Measurements from ENCODE around the gene RASGRF2. TPM values are rescaled to one million over a fixed set of nuclear protein-coding genes. Genes with fewer than 3 reads are reported as not detected.

The RASGRF2 gene
- total and polyA plus RNA-seq, 9 of the 15 experiments (the other 6 are each of a cell fraction or from before 2014, with no cell fraction given) = 0.01 to 0.22 (median 0.08) TPM; not detected in 2

DNA sequence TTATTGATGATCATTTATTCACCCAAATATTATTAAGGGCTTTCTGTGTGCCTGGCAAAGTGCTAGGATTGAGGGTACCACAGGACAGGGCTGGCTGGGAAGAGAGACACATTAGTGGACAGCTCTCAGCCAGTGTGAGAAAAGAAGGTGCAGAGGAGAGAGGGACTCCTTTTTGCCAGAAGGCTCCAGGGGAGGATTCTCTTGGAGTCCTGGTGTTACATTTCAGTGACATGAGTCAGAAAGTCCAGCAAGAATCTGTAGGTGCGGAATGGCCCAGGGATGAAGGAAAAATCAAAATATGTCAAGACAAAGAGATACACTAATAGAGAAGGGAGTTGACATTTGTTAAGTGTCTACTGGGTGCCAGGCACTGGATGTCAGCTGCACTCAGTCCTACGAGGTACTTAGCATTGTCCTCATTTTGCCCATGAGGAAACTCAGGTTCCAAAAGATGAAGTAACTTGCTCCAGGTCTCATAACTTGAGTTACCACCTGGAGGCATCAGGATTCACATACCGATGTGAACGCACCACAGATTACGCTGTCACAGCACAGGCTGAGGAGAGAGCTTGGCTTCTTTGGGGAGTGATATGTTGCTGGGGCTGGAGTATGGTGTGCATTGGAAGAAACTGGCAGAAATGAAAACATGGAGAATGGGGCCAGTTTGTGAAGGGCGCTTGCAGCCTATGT, 60.5 kb downstream of the RASGRF2 start:
- H3K27me3 ChIP-seq (ENCODE audit: control insufficient read depth in 2 of 2, insufficient read depth in 2 of 2, low read length in 2 of 2) = peaks cover 12 to 35% of the 10 kb centered on the region in 2 experiments
- H2AFZ ChIP-seq (ENCODE audit: low read depth, low read length) = no peak overlapping the region
- H3K4me3 ChIP-seq = no peak overlapping the region
- no peaks in the 10 kb centered on the region for H3K9me1 ChIP-seq (ENCODE audit: control insufficient read depth, insufficient read depth, low read length)
- H4K20me1 ChIP-seq (replicated peaks; ENCODE audit: control insufficient read depth, insufficient read depth, low read length) = no peaks in the 10 kb centered on the region
- no peak overlapping the region for H3K27ac ChIP-seq (ENCODE audit: extremely low read depth, low read depth, low read length)
- no peaks in the 10 kb centered on the region for H3K79me2 ChIP-seq (ENCODE audit: control insufficient read depth, insufficient read depth, low read length)
- TF ChIP-seq CREB1 (IDR thresholded peaks at IDR 0.05) = no peak
- TF ChIP-seq CREB1 (CRISPR knock-in tag; IDR thresholded peaks at IDR 0.05) = no peak
- TF ChIP-seq, protein P1, sequence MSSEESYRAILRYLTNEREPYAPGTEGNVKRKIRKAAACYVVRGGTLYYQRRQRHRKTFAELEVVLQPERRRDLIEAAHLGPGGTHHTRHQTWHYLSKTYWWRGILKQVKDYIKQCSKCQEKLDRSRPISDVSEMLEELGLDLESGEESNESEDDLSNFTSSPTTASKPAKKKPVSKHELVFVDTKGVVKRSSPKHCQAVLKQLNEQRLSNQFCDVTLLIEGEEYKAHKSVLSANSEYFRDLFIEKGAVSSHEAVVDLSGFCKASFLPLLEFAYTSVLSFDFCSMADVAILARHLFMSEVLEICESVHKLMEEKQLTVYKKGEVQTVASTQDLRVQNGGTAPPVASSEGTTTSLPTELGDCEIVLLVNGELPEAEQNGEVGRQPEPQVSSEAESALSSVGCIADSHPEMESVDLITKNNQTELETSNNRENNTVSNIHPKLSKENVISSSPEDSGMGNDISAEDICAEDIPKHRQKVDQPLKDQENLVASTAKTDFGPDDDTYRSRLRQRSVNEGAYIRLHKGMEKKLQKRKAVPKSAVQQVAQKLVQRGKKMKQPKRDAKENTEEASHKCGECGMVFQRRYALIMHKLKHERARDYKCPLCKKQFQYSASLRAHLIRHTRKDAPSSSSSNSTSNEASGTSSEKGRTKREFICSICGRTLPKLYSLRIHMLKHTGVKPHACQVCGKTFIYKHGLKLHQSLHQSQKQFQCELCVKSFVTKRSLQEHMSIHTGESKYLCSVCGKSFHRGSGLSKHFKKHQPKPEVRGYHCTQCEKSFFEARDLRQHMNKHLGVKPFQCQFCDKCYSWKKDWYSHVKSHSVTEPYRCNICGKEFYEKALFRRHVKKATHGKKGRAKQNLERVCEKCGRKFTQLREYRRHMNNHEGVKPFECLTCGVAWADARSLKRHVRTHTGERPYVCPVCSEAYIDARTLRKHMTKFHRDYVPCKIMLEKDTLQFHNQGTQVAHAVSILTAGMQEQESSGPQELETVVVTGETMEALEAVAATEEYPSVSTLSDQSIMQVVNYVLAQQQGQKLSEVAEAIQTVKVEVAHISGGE (CRISPR knock-in tag; IDR thresholded peaks at IDR 0.05) = no peak
- TF ChIP-seq CSDE1 (IDR thresholded peaks at IDR 0.05) = no peak
- no peak for TF ChIP-seq TCF3 (CRISPR knock-in tag; IDR thresholded peaks at IDR 0.05)
- TF ChIP-seq, protein P2, sequence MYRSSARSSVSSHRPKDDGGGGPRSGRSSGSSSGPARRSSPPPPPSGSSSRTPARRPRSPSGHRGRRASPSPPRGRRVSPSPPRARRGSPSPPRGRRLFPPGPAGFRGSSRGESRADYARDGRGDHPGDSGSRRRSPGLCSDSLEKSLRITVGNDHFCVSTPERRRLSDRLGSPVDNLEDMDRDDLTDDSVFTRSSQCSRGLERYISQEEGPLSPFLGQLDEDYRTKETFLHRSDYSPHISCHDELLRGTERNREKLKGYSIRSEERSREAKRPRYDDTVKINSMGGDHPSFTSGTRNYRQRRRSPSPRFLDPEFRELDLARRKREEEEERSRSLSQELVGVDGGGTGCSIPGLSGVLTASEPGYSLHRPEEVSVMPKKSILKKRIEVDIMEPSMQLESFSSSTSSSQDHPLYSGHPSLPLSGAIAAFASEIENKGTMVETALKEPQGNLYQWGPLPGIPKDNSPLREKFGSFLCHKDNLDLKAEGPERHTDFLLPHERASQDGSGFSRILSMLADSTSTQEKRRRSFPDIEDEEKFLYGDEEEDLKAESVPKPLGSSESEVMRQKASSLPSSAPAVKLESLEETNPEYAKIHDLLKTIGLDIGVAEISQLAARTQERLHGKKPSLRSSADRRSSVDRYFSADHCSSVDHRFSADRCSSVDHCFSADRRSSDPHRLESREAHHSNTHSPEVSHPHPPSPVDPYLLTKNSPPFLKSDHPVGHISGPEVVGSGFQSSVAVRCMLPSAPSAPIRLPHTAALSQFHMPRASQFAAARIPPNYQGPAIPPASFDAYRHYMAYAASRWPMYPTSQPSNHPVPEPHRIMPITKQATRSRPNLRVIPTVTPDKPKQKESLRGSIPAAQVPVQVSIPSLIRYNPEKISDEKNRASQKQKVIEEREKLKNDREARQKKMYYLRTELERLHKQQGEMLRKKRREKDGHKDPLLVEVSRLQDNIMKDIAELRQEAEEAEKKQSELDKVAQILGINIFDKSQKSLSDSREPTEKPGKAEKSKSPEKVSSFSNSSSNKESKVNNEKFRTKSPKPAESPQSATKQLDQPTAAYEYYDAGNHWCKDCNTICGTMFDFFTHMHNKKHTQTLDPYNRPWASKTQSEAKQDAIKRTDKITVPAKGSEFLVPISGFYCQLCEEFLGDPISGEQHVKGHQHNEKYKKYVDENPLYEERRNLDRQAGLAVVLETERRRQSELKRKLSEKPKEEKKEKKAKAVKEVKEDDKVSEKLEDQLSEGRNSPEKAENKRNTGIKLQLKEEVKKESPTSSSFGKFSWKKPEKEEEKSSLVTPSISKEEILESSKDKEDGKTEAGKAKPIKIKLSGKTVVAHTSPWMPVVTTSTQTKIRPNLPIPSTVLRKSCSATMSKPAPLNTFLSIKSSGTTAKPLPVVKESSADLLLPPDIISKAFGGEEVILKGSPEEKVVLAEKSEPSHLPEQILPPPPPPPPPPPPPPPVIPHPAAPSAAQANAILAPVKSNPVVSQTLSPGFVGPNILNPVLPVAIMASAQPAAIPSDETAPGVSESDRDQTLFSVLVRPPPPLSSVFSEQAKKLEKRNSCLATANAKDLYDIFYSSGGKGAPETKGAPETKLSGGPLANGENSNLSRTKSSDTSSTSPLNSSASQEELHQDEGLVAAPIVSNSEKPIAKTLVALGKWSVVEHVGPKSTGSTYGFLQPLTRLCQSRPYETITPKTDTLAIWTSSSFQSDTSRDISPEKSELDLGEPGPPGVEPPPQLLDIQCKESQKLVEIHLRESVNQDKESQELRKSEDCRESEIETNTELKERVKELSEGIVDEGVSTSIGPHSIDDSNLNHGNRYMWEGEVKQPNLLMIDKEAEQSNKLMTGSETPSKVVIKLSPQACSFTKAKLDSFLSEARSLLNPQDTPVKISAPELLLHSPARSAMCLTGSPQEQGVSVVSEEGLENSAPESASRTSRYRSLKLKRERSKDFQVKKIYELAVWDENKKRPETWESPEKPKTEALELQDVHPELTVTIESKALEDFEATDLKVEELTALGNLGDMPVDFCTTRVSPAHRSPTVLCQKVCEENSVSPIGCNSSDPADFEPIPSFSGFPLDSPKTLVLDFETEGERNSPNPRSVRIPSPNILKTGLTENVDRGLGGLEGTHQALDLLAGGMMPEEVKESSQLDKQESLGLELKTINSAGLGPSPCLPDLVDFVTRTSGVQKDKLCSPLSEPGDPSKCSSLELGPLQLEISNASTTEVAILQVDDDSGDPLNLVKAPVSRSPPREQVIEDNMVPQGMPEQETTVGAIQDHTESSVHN (IDR thresholded peaks at IDR 0.05; ENCODE audit: borderline replicate concordance in 1 of 2, low read depth in 1 of 2) = no peak
- TF ChIP-seq HDAC3 (IDR thresholded peaks at IDR 0.05; ENCODE audit: borderline replicate concordance, partially characterized antibody) = no peak
- no peak for TF ChIP-seq POLR2G (IDR thresholded peaks at IDR 0.05; ENCODE audit: low read depth, low read length)
- no peak for TF ChIP-seq ZNF586 (CRISPR knock-in tag; conservative IDR thresholded peaks at IDR 0.05)
- TF ChIP-seq NR2F6 (CRISPR knock-in tag; IDR thresholded peaks at IDR 0.05) = no peak
- H3K4me2 ChIP-seq (ENCODE audit: insufficient read depth, low read length) = no peak overlapping the region
- POLR2A ChIA-PET = no interaction called here
- CTCF ChIA-PET (ENCODE audit: low intra/inter-chr PET ratio) = no interaction called here
- no TSS peak for BruUV-seq (replicated peaks)
- ATAC-seq (no peak), DNase-seq (ENCODE audit: extremely low read depth in 1 of 4, low spot score in 3 of 4) (no peak), FAIRE-seq (no peak)
- H3K4me1 ChIP-seq (replicated peaks in 1 of 2; ENCODE audit: control insufficient read depth in 2 of 2, insufficient read depth in 2 of 2, low read length in 2 of 2) = no peaks in the 10 kb centered on the region
- no peaks in the 10 kb centered on the region for H3K36me3 ChIP-seq (ENCODE audit: control insufficient read depth, insufficient read depth, low read length)
- 0% methylated on average over 6 of the region's 6 CpGs for WGBS (ENCODE audit: insufficient coverage, low coverage, missing lambda C conversion rate)
- in situ Hi-C loops (cut with MboI) = no loop called here
- intact Hi-C loops (cut with micrococcal nuclease) = no loop called here
- no peak overlapping the region for H3K9ac ChIP-seq (ENCODE audit: insufficient read depth in 1 of 2, low read depth in 2 of 2, low read length in 2 of 2)
- H3K9me3 ChIP-seq (replicated peaks; ENCODE audit: control insufficient read depth, insufficient read depth, low read depth, low read length) = no peaks in the 10 kb centered on the region

Data from K562 (cell line).